Spleen (tissue), 11 donors: ENCODE measurements around the gene PPP1R12C. TPM values are rescaled to one million over a fixed set of nuclear protein-coding genes. Genes with fewer than 3 reads are reported as not detected.

ENCODE experiments used
- DNase-seq: peaks from one replicate; pipeline ENCODE4 v3.0.0-alpha.2; 2020
- H3K27ac ChIP-seq, 8 donors: fragments of 200-600 bp; sonication (generic) in 7 of 8; 1 replicate in 4 of 8; 2 replicates in 4 of 8; pipeline versions ENCODE4 v1.5.0 to v1.8.0; 2016 to 2021; ENCODE audit warnings: inconsistent platforms in 4 of 8, mild to moderate bottlenecking in 4 of 8, moderate library complexity in 1 of 8
- H3K27me3 ChIP-seq, 7 donors: fragments of 200-600 bp; sonication (generic) in 6 of 7; replicated peaks in 1 of 7; 1 replicate in 4 of 7; 2 replicates in 3 of 7; pipeline versions ENCODE4 v1.5.0 to v1.8.0; 2016 to 2021; ENCODE audit warnings: inconsistent platforms in 3 of 7, mild to moderate bottlenecking in 1 of 7
- H3K36me3 ChIP-seq, 6 donors: fragments of 200-600 bp; sonication (generic) in 5 of 6; 1 replicate in 4 of 6; 2 replicates in 2 of 6; pipeline versions ENCODE4 v1.5.0 to v1.8.0; 2016 to 2021; ENCODE audit warnings: inconsistent platforms in 2 of 6
- H3K4me1 ChIP-seq, 6 donors: fragments of 200-600 bp; sonication (generic) in 5 of 6; 1 replicate in 3 of 6; 2 replicates in 3 of 6; pipeline versions ENCODE4 v1.5.0 to v1.8.0; 2016 to 2021; ENCODE audit warnings: inconsistent platforms in 3 of 6
- H3K4me3 ChIP-seq, 8 donors: fragments of 200-600 bp; sonication (generic) in 7 of 8; 1 replicate in 4 of 8; 2 replicates in 4 of 8; pipeline versions ENCODE4 v1.5.0 to v1.8.0; 2016 to 2021; ENCODE audit warnings: inconsistent platforms in 4 of 8, mild to moderate bottlenecking in 4 of 8, moderate library complexity in 2 of 8
- H3K9me3 ChIP-seq, 8 donors: fragments of 200-600 bp; sonication (generic) in 7 of 8; 1 replicate in 4 of 8; 2 replicates in 4 of 8; pipeline versions ENCODE4 v1.5.0 to v1.8.0; 2016 to 2021; ENCODE audit warnings: inconsistent platforms in 4 of 8
- CTCF ChIP-seq, 11 experiments: fragments of 200-600 bp in 7 of 11; fragments of 450-650 bp in 4 of 11; sonication (generic) in 4 of 11; IDR thresholded peaks in 8 of 11; conservative IDR thresholded peaks in 3 of 11; 1 replicate in 7 of 11; 2 replicates in 4 of 11; pipeline versions ENCODE4 v1.4.0 to v1.8.0; 2016 to 2021; ENCODE audit warnings: antibody characterized with exemption in 11 of 11, inconsistent platforms in 4 of 11, mild to moderate bottlenecking in 1 of 11
- POLR2A ChIP-seq, 3 donors: fragments of 450-650 bp; IDR thresholded peaks; one replicate each; pipeline ENCODE4 v1.5.1; 2017; ENCODE audit warnings: antibody characterized with exemption in 3 of 3, mild to moderate bottlenecking in 1 of 3
- POLR2AphosphoS5 ChIP-seq, 3 donors: sonication (generic); formaldehyde crosslinking; IDR thresholded peaks; one replicate each; pipeline ENCODE4 v1.5.1; 2017; ENCODE audit warnings: antibody characterized with exemption in 3 of 3
- WGBS, 5 donors: extraction: QIAGEN DNeasy Blood & Tissue Kit in 3 of 5; methylation state at CpG; one replicate each; pipeline versions ENCODE4 v1.1.5 to v1.1.7; 2013 to 2018; 5-methylcytosine and 5-hydroxymethylcytosine counted together
- intact Hi-C: fragments of 100-400 bp; cut with DNase I; formaldehyde crosslinking; loops from one replicate; pipeline ENCODE4 v1.15.0; 2023; ENCODE audit warnings: low total_unique reads
- polyA plus RNA-seq, 3 donors: library from polyadenylated mRNA; stranded (reverse); fragments of 200-250 nt; gene quantifications; one replicate each; pipeline ENCODE4 v1.2.1, GENCODE V29; 2013
- total RNA-seq, 7 donors: library from RNA; depleted of rRNA in 3 of 7; stranded (reverse); fragments of >200 nt in 3 of 7; fragmentation: NEBNext Ultra II Directional in 4 of 7; extraction: Animal tissue kit (Norgen Biotek cat#: 25700) in 4 of 7; gene quantifications; one replicate each; pipeline versions ENCODE4 v1.1.0 to v1.2.1, GENCODE V29; 2016 to 2021
- donor health status: healthy with polysubstance abuse.
- donor health status: DM: no; HTN: no; CAD: no; lungs with moderate emphysema.
- donor health status: DM: no; HTN: no; CAD: no.
- donor health status: Bipolar disorder and iron deficiency.
- donor health status: healthy.
- donor health status: DM: no; HTN: no; CAD: no.
- donor health status: DM: yes; HTN: yes; CAD: no.

PPP1R12C gene
- total and polyA plus RNA-seq, 10 donors = 88.2 to 292 (median 151) TPM

GRCh38 chr19:55091955-55092354, 25.5 kb downstream of the PPP1R12C start:
- Histone ChIP-seq H3K27ac (no peak overlapping the region), H3K4me3 (no peak overlapping the region), H3K9me3 (no peaks in the 10 kb centered on the region), H3K36me3 (peaks cover 0 to 67% (median 49%) of the 10 kb centered on the region in 6 donors), H3K27me3 (peaks cover 0 to 14% (median 4%) of the 10 kb centered on the region in 7 donors), H3K4me1 (peaks cover 16 to 26% (median 19%) of the 10 kb centered on the region in 6 donors)
- TF ChIP-seq CTCF (IDR thresholded peaks at IDR 0.05 in 8 of 11, conservative IDR thresholded peaks at IDR 0.05 in 3 of 11) (no peak), POLR2A (IDR thresholded peaks at IDR 0.05) (no peak), POLR2AphosphoS5 (IDR thresholded peaks at IDR 0.05) (peak in 1 of 3 donors; percentile 38)
- DNase-seq = no peak
- intact Hi-C loops = no loop called here
- 80 to 95% (median 89%) methylated on average over 19 to 27 of the region's 27 CpGs for WGBS, 5 donors

- Histone ChIP-seq H3K36me3 (peaks cover 0 to 64% (median 48%) of the 10 kb centered on the region in 6 donors), H3K4me3 (no peak overlapping the region), H3K27me3 (peaks cover 0 to 21% (median 11%) of the 10 kb centered on the region in 7 donors), H3K9me3 (no peaks in the 10 kb centered on the region), H3K27ac (no peak overlapping the region), H3K4me1 (peaks cover 19 to 33% (median 25%) of the 10 kb centered on the region in 6 donors)
- no peak for TF ChIP-seq CTCF (IDR thresholded peaks at IDR 0.05 in 8 of 11, conservative IDR thresholded peaks at IDR 0.05 in 3 of 11)
- no peak for TF ChIP-seq POLR2AphosphoS5 (IDR thresholded peaks at IDR 0.05)
- TF ChIP-seq POLR2A (IDR thresholded peaks at IDR 0.05) = no peak
- WGBS, 5 donors = 89 to 95% (median 90%) methylated on average over 18 to 32 of the region's 32 CpGs
- no peak for DNase-seq
- intact Hi-C loops = no loop called here
Observed at GRCh38 chr19:55091126-55091910, 26.1 kb downstream of the PPP1R12C start.

DNA sequence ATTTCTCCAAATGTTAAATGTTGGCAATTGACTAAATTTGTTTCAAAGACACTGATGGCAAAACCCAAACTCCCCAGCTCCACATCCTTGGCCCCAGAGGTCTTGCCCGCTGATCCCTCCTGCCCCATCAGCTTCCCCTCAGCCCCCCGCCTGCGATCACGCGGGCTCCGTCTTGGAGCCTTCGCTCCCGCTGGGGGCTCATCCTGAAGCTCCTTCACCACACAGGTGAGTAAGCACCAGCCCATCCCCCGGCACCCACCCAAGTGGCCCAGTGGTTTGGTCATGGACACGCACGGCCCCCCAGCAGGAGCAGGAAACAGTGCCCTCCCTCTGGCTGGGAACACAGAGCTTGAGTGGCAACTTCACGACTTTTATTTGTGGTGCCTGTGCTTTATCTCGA, 26.9 kb downstream of the PPP1R12C start:
- Histone ChIP-seq H3K4me3 (no peak overlapping the region), H3K4me1 (peaks cover 19 to 37% (median 27%) of the 10 kb centered on the region in 6 donors), H3K27me3 (peaks cover 0 to 28% (median 16%) of the 10 kb centered on the region in 7 donors), H3K9me3 (no peaks in the 10 kb centered on the region), H3K27ac (no peak overlapping the region), H3K36me3 (peaks cover 0 to 57% (median 41%) of the 10 kb centered on the region in 6 donors)
- peak in 1 of 3 donors; percentile 47 for TF ChIP-seq POLR2AphosphoS5 (IDR thresholded peaks at IDR 0.05)
- no peak for TF ChIP-seq POLR2A (IDR thresholded peaks at IDR 0.05)
- DNase-seq = peak; percentile 71
- 85 to 98% (median 87%) methylated on average over 11 to 13 of the region's 13 CpGs for WGBS, 5 donors
- intact Hi-C loops = no loop called here

GRCh38 chr19:55089342-55089944, 28.0 kb downstream of the PPP1R12C start:
- TF ChIP-seq CTCF (IDR thresholded peaks at IDR 0.05 in 8 of 11, conservative IDR thresholded peaks at IDR 0.05 in 3 of 11) (no peak), POLR2AphosphoS5 (IDR thresholded peaks at IDR 0.05) (no peak), POLR2A (IDR thresholded peaks at IDR 0.05) (no peak)
- Histone ChIP-seq H3K36me3 (peaks cover 0 to 45% (median 31%) of the 10 kb centered on the region in 6 donors), H3K9me3 (no peaks in the 10 kb centered on the region), H3K27me3 (peaks cover 0 to 40% (median 26%) of the 10 kb centered on the region in 7 donors), H3K27ac (no peak overlapping the region), H3K4me1 (peaks cover 19 to 37% (median 27%) of the 10 kb centered on the region in 6 donors), H3K4me3 (no peak overlapping the region)
- DNase-seq = no peak
- 89 to 98% (median 95%) methylated on average over 3 of the region's 3 CpGs for WGBS, 5 donors
- intact Hi-C loops = no loop called here
